ENCODE results near the gene TMOD2.

DNA sequence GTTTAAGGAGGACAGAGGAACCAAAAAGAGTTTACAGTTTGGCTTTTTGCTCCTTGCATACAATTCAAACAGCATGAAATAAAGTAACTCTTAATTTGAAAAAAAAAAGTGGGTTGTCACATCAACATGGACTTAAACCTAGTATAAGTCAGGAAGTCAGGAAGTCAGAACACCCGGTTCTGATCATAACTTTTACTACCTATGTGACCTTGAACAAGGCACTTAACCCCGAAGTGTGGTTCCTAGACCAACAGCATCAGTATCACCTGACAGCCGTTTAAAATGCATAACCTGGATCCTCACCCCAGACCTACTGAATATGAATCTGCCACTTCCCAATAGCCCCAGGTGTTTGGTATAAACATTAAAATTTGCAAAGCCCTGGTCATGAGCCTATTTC is 32.7 kb upstream of the TMOD2 start:
- TF ChIP-seq EZH2 (IDR thresholded peaks at IDR 0.05; ENCODE audit: insufficient read depth, poor library complexity, severe bottlenecking), result no peak
- TF ChIP-seq EZH2phosphoT487 (IDR thresholded peaks at IDR 0.05; ENCODE audit: insufficient read depth, low read depth), result no peak
